Measurements from ENCODE around the gene PADI6. TPM values are rescaled to one million over a fixed set of nuclear protein-coding genes. Genes with fewer than 3 reads are reported as not detected.

The PADI6 gene
- total and polyA plus RNA-seq, 7 donors: 0.04 TPM; not detected in 6

- H3K27ac ChIP-seq: peak overlapping the region; percentile 23
- ATAC-seq: peak; percentile 38 to 85 (median 74)
- no peak overlapping the region for H3K4me3 ChIP-seq
- intact Hi-C loops (cut with DNase I): no loop called here
- TF ChIP-seq CTCF (IDR thresholded peaks at IDR 0.05): no peak
- WGBS, 3 donors: 68 to 71% (median 70%) methylated on average over 16 of the region's 16 CpGs
- H3K4me1 ChIP-seq: peaks cover 4% of the 10 kb centered on the region
- DNase-seq: no peak
- H3K9me3 ChIP-seq: no peaks in the 10 kb centered on the region
- H3K27me3 ChIP-seq (ENCODE audit: insufficient read depth in 3 of 3, low read length in 2 of 3): no peaks in the 10 kb centered on the region
- H3K36me3 ChIP-seq (ENCODE audit: insufficient read depth in 1 of 2, low read depth in 1 of 2): peaks cover 8 to 95% of the 10 kb centered on the region in 2 donors
These were observed 40.3 kb downstream of the PADI6 start for GRCh38 chr1:17412093-17412870.

- no peak for DNase-seq
These were observed 42.0 kb downstream of the PADI6 start for GRCh38 chr1:17414022-17414421.

GRCh38 chr1:17416389-17416788 is 44.4 kb downstream of the PADI6 start:
- DNase-seq (no peak), ATAC-seq (no peak)
- WGBS, 3 donors: 92 to 96% (median 95%) methylated on average over 20 of the region's 20 CpGs
- TF ChIP-seq CTCF (IDR thresholded peaks at IDR 0.05): no peak
- no peaks in the 10 kb centered on the region for H3K27me3 ChIP-seq (ENCODE audit: insufficient read depth in 3 of 3, low read length in 2 of 3)
- H3K4me3 ChIP-seq: no peak overlapping the region
- H3K27ac ChIP-seq: no peak overlapping the region
- H3K36me3 ChIP-seq (ENCODE audit: insufficient read depth in 1 of 2, low read depth in 1 of 2): peaks cover 8 to 94% of the 10 kb centered on the region in 2 donors
- H3K9me3 ChIP-seq: no peaks in the 10 kb centered on the region
- H3K4me1 ChIP-seq: peaks cover 9% of the 10 kb centered on the region
- intact Hi-C loops (cut with DNase I): no loop called here

More at GRCh38 chr1:17414022-17414421, 42.0 kb downstream of the PADI6 start:
- H3K4me1 ChIP-seq: peaks cover 5% of the 10 kb centered on the region
- no peak for ATAC-seq
- no peaks in the 10 kb centered on the region for H3K9me3 ChIP-seq
- 78 to 90% (median 88%) methylated on average over 2 of the region's 2 CpGs for WGBS, 3 donors
- no peak overlapping the region for H3K27ac ChIP-seq
- no peaks in the 10 kb centered on the region for H3K27me3 ChIP-seq (ENCODE audit: insufficient read depth in 3 of 3, low read length in 2 of 3)
- no peak for TF ChIP-seq CTCF (IDR thresholded peaks at IDR 0.05)
- intact Hi-C loops (cut with DNase I): no loop called here
- H3K4me3 ChIP-seq: no peak overlapping the region
- H3K36me3 ChIP-seq (ENCODE audit: insufficient read depth in 1 of 2, low read depth in 1 of 2): peaks cover 8 to 98% of the 10 kb centered on the region in 2 donors

- H3K36me3 ChIP-seq (ENCODE audit: insufficient read depth in 1 of 2, low read depth in 1 of 2): peaks cover 4 to 92% of the 10 kb centered on the region in 2 donors
- peak overlapping the region; percentile 72 for H3K27ac ChIP-seq
- no peaks in the 10 kb centered on the region for H3K9me3 ChIP-seq
- TF ChIP-seq CTCF (IDR thresholded peaks at IDR 0.05): peak; percentile 100
- intact Hi-C loops (cut with DNase I): loop anchor here in 1 of 2 donors (1.0 to 5.0 kb wide), 2 partner anchors 21 to 73 kb away; no protein-coding TSS in a partner anchor
- peak overlapping the region; percentile 24 for H3K4me3 ChIP-seq
- H3K4me1 ChIP-seq: peaks cover 5% of the 10 kb centered on the region
- ATAC-seq (peak; percentile 92 to 96 (median 94)), DNase-seq (peak; percentile 73 to 87)
- 31 to 43% (median 31%) methylated on average over 42 of the region's 42 CpGs for WGBS, 3 donors
- no peaks in the 10 kb centered on the region for H3K27me3 ChIP-seq (ENCODE audit: insufficient read depth in 3 of 3, low read length in 2 of 3)
These were observed 47.8 kb downstream of the PADI6 start for GRCh38 chr1:17419626-17420328.
